Retinal pigment epithelial cell (primary cell): ENCODE data around the gene NNMT.

Source experiments
- DNase-seq: peaks from one replicate; pipeline ENCODE4 v3.0.0-alpha.2; 2010; ENCODE audit warnings: low read depth
- H3K4me3 ChIP-seq: 2 replicates; pipeline ENCODE4 v1.5.1; 2011; ENCODE audit warnings: mild to moderate bottlenecking, low read length, control low read depth, moderate library complexity
- TF ChIP-seq, protein P1 (sequence below): conservative IDR thresholded peaks from 2 replicates; pipeline ENCODE4 v1.5.1; 2011; ENCODE audit warnings: low read depth, low read length, control low read depth, inconsistent platforms

The NNMT gene

DNA sequence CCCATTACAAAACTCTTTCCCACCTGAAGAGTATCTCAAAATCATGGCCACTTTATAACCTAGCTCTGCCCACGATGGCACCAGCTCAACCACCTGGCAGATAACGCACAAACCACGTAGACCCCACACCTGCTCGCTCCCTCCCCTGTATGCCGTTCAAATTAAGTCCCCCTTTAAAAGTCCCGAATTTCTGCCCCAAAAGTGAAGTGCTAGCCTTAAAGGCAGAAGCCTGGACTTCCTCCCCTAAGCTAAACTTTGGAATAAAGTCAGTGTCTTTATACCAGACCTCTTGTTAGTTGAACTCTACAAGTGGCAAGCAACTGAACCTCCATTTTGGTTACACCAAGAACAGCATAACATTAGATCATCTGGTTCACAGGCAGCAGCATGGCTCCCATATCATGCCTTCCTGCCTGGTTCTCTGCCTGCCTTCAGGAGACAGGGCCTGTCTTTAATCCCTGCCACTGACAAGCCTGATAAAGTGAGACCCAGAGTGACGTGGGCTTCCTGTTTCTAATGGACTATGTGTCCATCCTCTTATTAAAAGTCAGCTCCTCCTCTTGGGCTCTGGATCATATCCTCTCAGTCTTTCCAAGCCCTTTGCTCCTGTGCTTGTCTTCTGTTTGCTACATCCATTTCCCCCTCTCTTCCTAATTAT lies 32.6 kb upstream of the NNMT start:
- DNase-seq: no peak
- no peak overlapping the region for H3K4me3 ChIP-seq
- TF ChIP-seq, protein P1, sequence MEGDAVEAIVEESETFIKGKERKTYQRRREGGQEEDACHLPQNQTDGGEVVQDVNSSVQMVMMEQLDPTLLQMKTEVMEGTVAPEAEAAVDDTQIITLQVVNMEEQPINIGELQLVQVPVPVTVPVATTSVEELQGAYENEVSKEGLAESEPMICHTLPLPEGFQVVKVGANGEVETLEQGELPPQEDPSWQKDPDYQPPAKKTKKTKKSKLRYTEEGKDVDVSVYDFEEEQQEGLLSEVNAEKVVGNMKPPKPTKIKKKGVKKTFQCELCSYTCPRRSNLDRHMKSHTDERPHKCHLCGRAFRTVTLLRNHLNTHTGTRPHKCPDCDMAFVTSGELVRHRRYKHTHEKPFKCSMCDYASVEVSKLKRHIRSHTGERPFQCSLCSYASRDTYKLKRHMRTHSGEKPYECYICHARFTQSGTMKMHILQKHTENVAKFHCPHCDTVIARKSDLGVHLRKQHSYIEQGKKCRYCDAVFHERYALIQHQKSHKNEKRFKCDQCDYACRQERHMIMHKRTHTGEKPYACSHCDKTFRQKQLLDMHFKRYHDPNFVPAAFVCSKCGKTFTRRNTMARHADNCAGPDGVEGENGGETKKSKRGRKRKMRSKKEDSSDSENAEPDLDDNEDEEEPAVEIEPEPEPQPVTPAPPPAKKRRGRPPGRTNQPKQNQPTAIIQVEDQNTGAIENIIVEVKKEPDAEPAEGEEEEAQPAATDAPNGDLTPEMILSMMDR: no peak

DNA sequence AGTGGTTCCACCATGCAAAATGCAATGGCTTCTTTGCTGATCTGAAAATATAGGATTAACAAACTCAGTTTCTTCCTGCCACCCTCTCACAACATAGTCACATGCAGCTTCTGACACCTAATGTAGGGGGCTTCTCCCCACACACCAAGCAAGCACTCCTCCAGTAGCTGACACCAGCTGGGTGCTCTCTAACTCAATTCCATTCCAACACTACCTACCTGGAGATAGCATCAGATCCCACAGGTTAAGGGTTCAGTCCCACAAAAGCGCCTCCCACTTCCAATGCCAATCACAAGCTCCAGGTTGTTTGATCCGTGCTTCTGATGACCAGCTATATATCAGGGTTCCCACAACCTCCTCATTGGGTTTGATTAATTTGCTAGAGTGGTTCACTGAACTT lies 31.8 kb upstream of the NNMT start:
- TF ChIP-seq, protein P1: no peak
- H3K4me3 ChIP-seq: no peak overlapping the region
- DNase-seq: no peak

DNA sequence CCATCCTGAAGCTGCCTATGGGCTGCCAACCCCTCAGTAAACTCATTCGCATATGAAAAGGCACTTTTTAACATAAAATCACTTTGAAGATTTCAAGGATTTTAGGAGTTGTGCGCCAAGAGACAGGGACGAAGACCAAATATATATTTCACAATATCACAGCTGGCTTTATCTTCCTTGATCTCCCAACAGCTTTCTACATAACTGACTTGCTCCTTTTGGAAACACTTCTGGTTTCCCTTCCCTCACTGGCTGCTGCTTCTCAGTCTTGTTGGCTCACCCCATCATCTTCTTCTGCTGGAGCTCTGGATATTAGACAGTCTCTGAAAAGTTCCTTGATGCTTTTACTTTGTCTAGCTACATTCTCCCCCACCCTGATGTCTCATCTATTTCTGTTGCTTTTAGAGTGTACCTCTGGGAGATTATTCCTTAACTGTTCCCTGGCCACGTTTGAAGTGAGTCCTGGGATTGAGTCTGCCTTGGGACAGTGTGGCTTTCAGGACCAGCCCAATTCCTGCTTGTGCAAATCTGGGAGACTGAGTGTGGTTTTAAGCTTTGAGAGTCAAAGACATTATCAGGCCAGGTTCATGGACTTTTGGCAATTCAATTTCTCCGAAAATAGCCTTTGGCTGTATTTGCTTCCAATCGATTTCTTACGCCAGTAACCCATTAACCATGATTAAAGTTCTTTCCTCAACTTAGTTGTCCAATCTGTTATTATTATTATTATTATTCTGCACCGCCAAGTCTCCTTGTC lies 30.9 kb upstream of the NNMT start:
- no peak for DNase-seq
- H3K4me3 ChIP-seq: no peak overlapping the region

DNA sequence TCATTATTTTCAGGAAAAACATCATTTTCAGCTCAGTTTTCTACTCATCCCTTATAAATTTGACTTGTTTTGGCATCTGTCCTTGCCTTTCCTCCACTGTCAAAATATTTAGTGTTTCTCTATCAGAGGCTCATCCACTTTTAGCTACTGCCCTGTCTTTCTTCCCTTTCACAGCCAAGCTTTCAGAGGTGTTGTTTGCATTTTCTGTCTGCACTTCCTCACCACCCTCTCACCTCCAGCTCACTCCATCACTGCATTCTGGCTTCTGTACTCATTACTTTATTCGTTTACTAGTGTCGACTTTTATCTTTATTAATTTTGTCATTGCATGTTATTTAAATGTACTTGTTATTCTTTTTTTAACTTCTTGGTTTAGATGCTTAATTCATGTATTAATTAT lies 26.7 kb upstream of the NNMT start:
- DNase-seq: no peak
- no peak overlapping the region for H3K4me3 ChIP-seq
- TF ChIP-seq, protein P1: no peak

More for the DNA sequence above, 30.9 kb upstream of the NNMT start:
- TF ChIP-seq, protein P1: no peak

DNA sequence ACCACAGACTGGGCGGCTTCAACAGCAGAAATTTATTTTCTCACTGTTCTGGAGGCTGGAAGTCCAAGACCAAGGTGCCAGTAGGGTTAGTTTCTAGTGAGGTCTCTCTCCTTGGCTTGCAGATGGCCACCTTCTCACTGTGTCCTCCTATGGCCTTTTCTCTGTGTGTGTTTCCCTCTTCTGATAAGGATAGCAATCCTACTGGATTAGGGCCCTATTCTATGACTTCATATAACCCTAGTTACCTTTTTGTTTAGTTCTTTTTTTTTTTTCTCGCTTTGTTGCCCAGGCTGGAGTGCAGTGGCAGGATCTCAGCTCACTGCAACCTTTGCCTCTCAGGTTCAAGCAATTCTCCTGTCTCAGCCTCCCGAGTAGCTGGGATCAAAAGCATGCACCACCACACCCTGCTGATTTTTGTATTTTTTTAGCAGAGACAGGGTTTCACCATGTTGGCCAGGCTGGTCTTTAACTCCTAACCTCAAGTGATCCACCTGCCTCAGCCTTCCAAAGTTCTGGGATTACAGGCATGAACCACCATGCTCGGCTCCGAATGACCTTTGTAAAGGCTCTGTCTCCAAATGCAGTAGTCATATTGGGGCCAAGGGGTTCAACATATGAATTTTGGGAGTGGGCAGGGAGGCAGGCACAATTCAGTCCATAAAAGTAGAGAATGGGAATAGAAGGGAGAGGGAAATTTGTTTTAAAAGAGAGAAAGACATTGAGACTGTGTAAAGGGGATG lies 25.5 kb upstream of the NNMT start:
- no peak for DNase-seq
- TF ChIP-seq, protein P1: no peak
- no peak overlapping the region for H3K4me3 ChIP-seq

DNA sequence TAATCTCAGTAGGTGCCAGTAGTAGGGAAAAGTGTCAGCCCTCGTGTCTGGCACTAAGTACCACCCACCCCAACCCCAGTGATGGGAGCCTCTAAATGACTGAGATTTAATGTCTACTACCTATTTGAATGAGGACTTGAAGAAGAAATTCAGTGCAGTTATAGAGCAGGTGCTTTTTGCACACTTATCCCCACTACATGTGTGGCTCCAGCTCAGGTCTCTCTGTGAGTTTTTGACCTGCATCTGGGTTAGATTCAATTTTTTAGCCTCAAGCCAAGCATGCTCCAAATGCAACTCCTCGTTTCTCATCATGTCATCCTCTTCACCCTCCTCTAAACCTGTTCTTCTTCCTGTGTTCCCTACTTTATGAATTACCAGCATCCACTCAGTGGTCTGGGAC lies 24.9 kb upstream of the NNMT start:
- no peak for DNase-seq
- no peak overlapping the region for H3K4me3 ChIP-seq
- TF ChIP-seq, protein P1: no peak
